Activated naive CD4-positive, alpha-beta T cell treated with anti-CD3 and anti-CD28 coated beads for 36 hours (primary cell): ENCODE data around the gene GPR180. TPM values are rescaled to one million over a fixed set of nuclear protein-coding genes. Genes with fewer than 3 reads are reported as not detected.

Experiments
- CTCF ChIA-PET: fragments of 350-600 bp; sonication (Branson Sonifier 250); formaldehyde crosslinking; loops from one replicate; lab custom pipeline; 2021; ENCODE audit warnings: antibody characterized with exemption; lab: Charles Lee
- DNase-seq: peaks from one replicate; pipeline ENCODE4 v3.0.0-alpha.2; 2020
- H3K27ac Mint-ChIP-seq: one replicate; pipeline ENCODE4 v1.8.0; 2021; ENCODE audit warnings: mild to moderate bottlenecking, mixed read lengths
- H3K27me3 Mint-ChIP-seq: one replicate; pipeline ENCODE4 v1.8.0; 2021; ENCODE audit warnings: low read depth, mixed read lengths
- H3K36me3 Mint-ChIP-seq: one replicate; pipeline ENCODE4 v1.8.0; 2021; ENCODE audit warnings: low read depth, mixed read lengths
- H3K4me1 Mint-ChIP-seq: one replicate; pipeline ENCODE4 v1.8.0; 2021; ENCODE audit warnings: low read depth, mixed read lengths
- H3K4me3 Mint-ChIP-seq: one replicate; pipeline ENCODE4 v1.8.0; 2021; ENCODE audit warnings: mild to moderate bottlenecking, moderate library complexity, mixed read lengths
- H3K9me3 Mint-ChIP-seq: one replicate; pipeline ENCODE4 v1.8.0; 2021; ENCODE audit warnings: mixed read lengths
- intact Hi-C: fragments of 100-400 bp; cut with micrococcal nuclease; formaldehyde crosslinking; loops from one replicate; pipeline ENCODE4 v1.15.1; 2023
- total RNA-seq, 2 experiments: library from RNA; stranded (reverse); gene quantifications; one replicate each; pipeline ENCODE4 v1.2.3, GENCODE V29; 2021

GPR180 gene
- total RNA-seq, result 1 to 10 TPM; 5.6 to 5.7 TPM

DNA sequence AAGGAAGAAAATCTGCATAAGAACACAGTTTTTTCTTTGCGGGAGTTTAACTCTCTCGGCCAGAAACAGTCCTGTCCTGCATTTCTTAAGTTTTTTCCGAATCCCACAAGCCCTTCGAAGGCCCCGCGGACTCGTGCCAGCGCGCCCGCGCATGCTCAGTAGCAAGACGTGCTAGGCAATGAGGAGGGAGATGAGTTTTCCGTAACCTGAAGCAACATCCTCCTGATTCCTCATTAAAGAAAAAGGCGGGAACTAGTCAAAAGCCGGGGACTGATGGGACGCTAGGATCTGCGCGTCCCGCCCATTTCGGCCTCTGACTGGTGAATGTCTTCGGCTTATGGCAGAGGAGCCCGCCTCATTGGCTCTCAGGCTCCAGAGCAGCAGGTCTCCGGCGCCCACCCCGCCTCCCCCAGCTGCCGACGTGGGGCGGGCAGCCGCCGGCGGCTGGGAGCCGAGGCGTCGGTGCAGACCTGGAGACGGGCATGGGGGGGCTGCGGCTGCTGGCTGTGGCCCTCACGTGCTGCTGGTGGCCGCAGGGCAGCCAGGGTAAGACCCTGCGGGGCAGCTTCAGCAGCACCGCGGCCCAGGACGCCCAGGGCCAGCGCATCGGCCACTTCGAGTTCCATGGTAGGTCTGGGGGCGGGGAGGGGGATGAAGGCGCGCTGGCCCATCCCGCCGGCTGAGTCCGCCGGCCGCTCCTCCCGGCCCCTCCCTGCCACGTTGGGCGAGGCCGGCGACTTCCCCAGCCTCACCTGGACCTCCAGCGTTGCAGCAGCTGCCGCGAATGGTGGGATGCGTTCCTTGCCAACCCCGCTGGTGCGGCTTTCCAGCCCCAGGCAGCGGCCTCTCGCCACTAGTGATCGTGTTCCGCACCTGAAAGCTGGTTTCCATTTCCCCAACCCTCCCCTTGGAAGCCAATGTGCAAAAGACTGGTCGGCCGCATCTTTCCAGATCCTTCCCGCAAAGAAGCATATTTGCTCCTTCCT, at the start of gene GPR180:
GPR180 (plus strand) TSS at position 412 of the 986 bp plus-strand sequence; CDS start at position 483, 71 bp downstream.
- peaks cover 34% of the 10 kb centered on the region for H3K4me1 Mint-ChIP-seq
- no peaks in the 10 kb centered on the region for H3K27me3 Mint-ChIP-seq
- peak within 1 kb of the TSS; percentile 84 for H3K27ac Mint-ChIP-seq
- H3K36me3 Mint-ChIP-seq, result peaks cover 11% of the 10 kb centered on the region
- H3K9me3 Mint-ChIP-seq, result peaks cover 5% of the 10 kb centered on the region
- peak within 1 kb of the TSS; percentile 86 for H3K4me3 Mint-ChIP-seq
- CTCF ChIA-PET, result interaction anchor here (0.5 to 1.4 kb wide), 4 partner anchors 16 to 871 kb away, joined by 3 to 8 read pairs (median 4); no protein-coding TSS in a partner anchor
- intact Hi-C loops, result loop anchor here (1.0 to 5.0 kb wide), 4 partner anchors 52 to 1075 kb away; partner anchors contain the start of gene DNAJC3
- DNase-seq, result peak; percentile 94

DNA sequence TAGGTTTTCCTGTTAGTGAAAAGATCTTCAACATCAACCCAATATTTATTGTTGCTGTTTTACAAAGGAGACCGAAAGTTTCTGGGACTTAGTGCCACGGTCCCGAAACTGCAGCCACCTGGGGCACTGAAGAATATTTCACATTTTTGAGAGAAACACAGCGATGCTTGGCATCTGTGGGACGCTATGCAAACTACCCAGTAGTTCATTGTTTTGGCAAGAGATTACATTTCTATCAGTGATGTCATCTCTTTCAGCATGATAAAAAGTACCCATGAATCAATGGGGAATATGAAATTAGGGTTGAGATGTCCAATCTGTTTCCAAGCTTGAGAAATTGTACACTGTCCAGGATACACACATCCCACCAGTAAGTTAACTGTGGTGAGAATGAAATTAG, 49.6 kb upstream of the GPR180 start:
- H3K36me3 Mint-ChIP-seq, result peaks cover 3% of the 10 kb centered on the region
- CTCF ChIA-PET, result interaction anchor here (0.5 kb wide), 1 partner anchor 109 kb away, joined by 3 read pairs; no protein-coding TSS in a partner anchor
- intact Hi-C loops, result no loop called here
- H3K4me1 Mint-ChIP-seq, result peaks cover 5% of the 10 kb centered on the region
- no peaks in the 10 kb centered on the region for H3K9me3 Mint-ChIP-seq
- H3K27ac Mint-ChIP-seq, result no peak overlapping the region
- H3K27me3 Mint-ChIP-seq, result peaks cover 3% of the 10 kb centered on the region
- H3K4me3 Mint-ChIP-seq, result no peak overlapping the region
- no peak for DNase-seq

DNA sequence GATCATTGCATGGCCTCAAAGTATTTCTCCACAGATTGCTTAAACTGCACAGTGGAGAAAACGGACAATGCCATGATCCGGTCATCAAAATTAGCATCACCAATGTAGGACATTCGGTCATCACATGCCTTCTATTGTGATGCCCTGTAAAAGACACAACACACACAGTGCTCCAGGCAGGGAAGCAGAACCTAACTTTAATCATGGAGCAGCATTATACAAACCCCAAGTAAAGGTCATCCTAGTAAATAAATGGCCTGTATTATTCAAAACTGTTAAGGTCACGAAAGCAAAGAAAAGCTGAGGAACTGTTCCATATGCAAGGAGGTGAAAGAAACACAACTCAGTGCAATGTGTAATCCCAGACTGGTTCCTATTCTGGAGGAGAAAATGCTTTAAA, 47.9 kb upstream of the GPR180 start:
- intact Hi-C loops, result no loop called here
- Mint-ChIP-seq H3K36me3 (peaks cover 3% of the 10 kb centered on the region), H3K27me3 (peaks cover 3% of the 10 kb centered on the region), H3K9me3 (no peaks in the 10 kb centered on the region), H3K27ac (no peak overlapping the region), H3K4me3 (no peak overlapping the region), H3K4me1 (peaks cover 10% of the 10 kb centered on the region)
- CTCF ChIA-PET, result no interaction called here
- DNase-seq, result no peak

DNA sequence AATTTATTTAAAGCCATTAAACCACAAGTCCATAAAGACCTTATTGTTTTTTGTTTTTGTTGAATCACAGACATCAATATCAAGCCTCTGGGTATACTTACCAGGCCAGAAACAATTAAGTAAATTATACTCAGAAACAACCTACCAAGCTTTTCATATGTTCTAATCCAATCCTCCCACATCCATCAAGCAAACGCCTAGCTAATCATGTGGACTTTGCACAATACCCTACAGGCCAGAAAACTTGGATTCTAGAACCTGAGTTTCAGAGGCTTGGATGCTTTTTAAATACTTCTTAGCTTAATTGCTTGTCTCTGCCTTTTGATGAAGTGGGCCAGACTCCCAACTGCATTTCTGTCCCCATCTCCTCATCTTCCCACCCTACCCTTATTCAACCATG, 45.6 kb upstream of the GPR180 start:
- no peak for DNase-seq
- no peak overlapping the region for H3K27ac Mint-ChIP-seq
- peaks cover 19% of the 10 kb centered on the region for H3K4me1 Mint-ChIP-seq
- no peaks in the 10 kb centered on the region for H3K9me3 Mint-ChIP-seq
- H3K4me3 Mint-ChIP-seq, result no peak overlapping the region
- no peaks in the 10 kb centered on the region for H3K36me3 Mint-ChIP-seq
- CTCF ChIA-PET, result interaction anchor here (1.0 kb wide), 1 partner anchor 121 kb away, joined by 3 read pairs; no protein-coding TSS in a partner anchor
- no peaks in the 10 kb centered on the region for H3K27me3 Mint-ChIP-seq
- intact Hi-C loops, result no loop called here

DNA sequence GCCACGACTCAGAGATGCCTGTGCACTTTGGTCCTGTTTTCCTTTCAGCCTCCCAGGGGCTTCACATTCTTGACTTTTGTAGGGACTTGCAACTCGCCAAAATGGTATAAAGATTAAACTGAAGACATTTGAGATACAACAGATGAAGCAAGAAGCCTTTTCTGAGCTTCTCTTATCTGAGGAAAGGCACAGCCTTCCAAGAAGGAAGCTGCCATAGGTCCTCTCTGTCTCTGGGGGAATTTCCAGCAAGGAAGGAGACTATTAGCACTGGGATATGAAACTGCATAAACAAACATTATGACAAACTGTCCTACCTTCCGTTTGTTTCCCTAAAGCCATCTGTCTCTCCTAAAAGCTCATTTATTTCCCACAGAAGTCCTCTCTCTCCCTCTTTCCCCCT, 45.0 kb upstream of the GPR180 start:
- no peak overlapping the region for H3K4me3 Mint-ChIP-seq
- intact Hi-C loops, result no loop called here
- peaks cover 19% of the 10 kb centered on the region for H3K4me1 Mint-ChIP-seq
- H3K27me3 Mint-ChIP-seq, result no peaks in the 10 kb centered on the region
- no peak overlapping the region for H3K27ac Mint-ChIP-seq
- CTCF ChIA-PET, result interaction anchor here (1.0 kb wide), 2 partner anchors 16 to 121 kb away, joined by 3 read pairs; no protein-coding TSS in a partner anchor
- H3K36me3 Mint-ChIP-seq, result peaks cover under 1% of the 10 kb centered on the region
- H3K9me3 Mint-ChIP-seq, result no peaks in the 10 kb centered on the region
- no peak for DNase-seq

DNA sequence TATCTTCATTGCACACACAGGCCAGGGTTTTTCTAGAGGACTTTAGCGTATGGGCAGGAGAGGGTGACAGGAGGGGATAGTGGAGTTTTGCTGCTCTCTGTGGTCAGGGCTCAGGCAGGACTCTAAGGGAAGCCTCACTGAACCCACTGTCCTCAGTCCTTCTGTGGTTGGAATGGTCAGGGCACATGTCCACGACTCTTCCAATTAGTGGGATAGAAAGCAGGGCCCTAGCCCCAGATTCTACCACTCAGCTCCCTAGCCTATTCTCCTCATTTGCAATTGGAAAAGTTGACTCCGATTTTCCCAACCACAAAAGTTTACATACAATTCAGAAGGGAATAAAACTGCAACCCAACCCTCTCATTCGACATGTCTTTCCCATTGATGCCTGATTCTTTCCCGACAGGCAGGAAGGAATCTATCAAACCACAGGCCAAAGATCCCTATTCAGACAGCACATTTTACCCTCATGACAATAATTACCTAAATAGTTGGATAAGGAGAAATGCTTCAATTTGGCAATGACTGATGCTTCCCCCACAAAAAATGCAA, 43.9 kb upstream of the GPR180 start:
- no peak overlapping the region for H3K27ac Mint-ChIP-seq
- no peak overlapping the region for H3K4me3 Mint-ChIP-seq
- peaks cover 6% of the 10 kb centered on the region for H3K36me3 Mint-ChIP-seq
- CTCF ChIA-PET, result interaction anchor here (1.0 kb wide), 1 partner anchor 15 kb away, joined by 3 read pairs; no protein-coding TSS in a partner anchor
- H3K4me1 Mint-ChIP-seq, result peaks cover 19% of the 10 kb centered on the region
- no peak for DNase-seq
- intact Hi-C loops, result no loop called here
- H3K9me3 Mint-ChIP-seq, result no peaks in the 10 kb centered on the region
- no peaks in the 10 kb centered on the region for H3K27me3 Mint-ChIP-seq

DNA sequence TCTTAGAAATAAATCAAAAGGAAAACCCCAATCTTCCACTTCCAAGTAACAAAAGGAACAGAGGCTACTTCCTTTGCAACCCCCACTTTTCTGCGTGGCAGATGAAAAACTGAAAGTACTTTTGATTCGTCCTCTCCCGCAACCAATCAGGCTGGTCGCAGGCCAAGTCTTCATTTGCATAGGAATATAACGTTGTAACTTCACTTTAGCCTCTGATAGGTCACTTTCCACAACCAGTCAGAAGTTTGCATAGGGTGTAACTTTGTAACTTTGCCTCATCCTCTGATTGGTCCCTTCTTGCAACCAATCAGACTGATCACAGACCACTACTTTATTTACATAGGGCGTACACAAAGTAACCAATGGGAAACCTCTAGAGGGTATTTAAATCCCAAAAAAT, 42.9 kb upstream of the GPR180 start:
- Mint-ChIP-seq H3K4me3 (no peak overlapping the region), H3K36me3 (peaks cover 11% of the 10 kb centered on the region), H3K4me1 (peaks cover 19% of the 10 kb centered on the region), H3K27me3 (no peaks in the 10 kb centered on the region), H3K27ac (no peak overlapping the region), H3K9me3 (no peaks in the 10 kb centered on the region)
- intact Hi-C loops, result no loop called here
- DNase-seq, result peak; percentile 44
- CTCF ChIA-PET, result no interaction called here

DNA sequence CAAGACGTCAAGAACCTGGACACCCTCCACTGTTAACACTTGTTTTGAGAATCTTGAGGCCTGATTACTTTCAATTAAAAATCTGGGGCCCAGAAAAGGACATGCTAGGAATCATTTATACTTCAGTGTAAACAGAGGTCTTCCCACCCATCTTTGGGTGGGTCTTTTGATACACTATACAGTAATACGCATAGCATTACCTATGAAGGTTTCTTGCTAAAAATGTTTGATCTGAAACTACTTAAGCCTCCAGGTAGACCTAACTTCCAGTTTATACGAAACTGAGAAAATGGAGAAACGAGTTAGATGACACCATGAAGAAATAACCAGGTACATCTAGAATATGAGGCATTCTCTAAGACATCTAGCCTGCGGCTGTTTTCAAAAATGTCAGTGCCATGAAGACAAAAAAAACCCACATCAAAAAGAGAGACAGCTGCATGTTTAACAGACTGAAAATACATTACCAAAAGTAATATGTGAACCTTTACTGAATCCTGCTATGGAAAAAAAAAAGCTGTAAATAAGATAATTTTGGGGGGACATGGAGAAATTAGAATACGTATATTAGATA, 42.3 kb upstream of the GPR180 start:
- intact Hi-C loops, result no loop called here
- no peak overlapping the region for H3K4me3 Mint-ChIP-seq
- H3K4me1 Mint-ChIP-seq, result peaks cover 19% of the 10 kb centered on the region
- H3K36me3 Mint-ChIP-seq, result peaks cover 14% of the 10 kb centered on the region
- H3K27me3 Mint-ChIP-seq, result no peaks in the 10 kb centered on the region
- no peaks in the 10 kb centered on the region for H3K9me3 Mint-ChIP-seq
- CTCF ChIA-PET, result interaction anchor here (0.6 kb wide), 1 partner anchor 45 kb away, joined by 3 read pairs; no protein-coding TSS in a partner anchor
- H3K27ac Mint-ChIP-seq, result peak overlapping the region; percentile 17
- DNase-seq, result no peak

DNA sequence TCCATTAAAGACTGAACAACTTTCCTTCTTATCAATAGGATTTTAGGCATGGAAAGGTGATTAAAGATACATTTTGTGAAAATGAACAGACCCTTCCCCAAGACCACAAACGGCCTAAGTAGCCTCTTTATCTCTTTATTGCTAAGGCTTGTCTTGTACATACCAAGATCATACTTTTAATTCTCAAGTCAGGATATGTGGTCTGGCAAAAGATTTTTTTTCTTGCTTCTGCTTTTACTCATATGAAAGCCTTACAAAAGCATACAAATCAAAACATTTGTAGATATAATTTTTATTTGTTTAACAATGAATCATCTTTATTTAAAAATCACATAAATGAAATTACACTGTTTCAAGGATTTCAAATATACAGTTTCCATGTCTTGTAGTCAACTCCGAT, 41.5 kb upstream of the GPR180 start:
- no peak overlapping the region for H3K4me3 Mint-ChIP-seq
- CTCF ChIA-PET, result interaction anchor here (0.9 kb wide), 1 partner anchor 11 kb away, joined by 3 read pairs; no protein-coding TSS in a partner anchor

DNA sequence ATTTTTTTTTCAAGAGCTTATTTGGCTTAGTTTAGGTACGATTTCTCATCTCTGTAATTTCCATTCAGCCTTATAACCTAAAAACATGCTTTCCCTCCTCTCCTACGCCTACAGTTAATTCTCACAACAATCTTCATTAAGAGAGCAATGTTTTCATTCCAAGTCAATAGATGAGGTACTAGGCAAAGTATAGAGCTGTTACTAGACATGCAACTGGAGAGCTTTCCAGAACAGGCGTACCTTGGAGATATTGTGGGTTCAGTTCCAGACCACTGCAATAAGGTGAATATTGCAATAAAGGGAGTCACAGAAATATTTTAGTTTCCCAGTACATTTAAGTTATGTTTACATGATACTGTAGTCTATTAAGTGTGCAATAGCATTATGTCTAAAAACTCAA, 40.5 kb upstream of the GPR180 start:
- intact Hi-C loops, result no loop called here
- Mint-ChIP-seq H3K9me3 (no peaks in the 10 kb centered on the region), H3K27ac (no peak overlapping the region), H3K4me1 (peaks cover 19% of the 10 kb centered on the region), H3K36me3 (peaks cover 16% of the 10 kb centered on the region), H3K27me3 (no peaks in the 10 kb centered on the region), H3K4me3 (no peak overlapping the region)
- DNase-seq, result no peak
- CTCF ChIA-PET, result interaction anchor here (0.9 kb wide), 1 partner anchor 12 kb away, joined by 3 read pairs; no protein-coding TSS in a partner anchor

More for the DNA sequence above, 41.5 kb upstream of the GPR180 start:
- H3K36me3 Mint-ChIP-seq, result peaks cover 16% of the 10 kb centered on the region
- intact Hi-C loops, result no loop called here
- H3K27ac Mint-ChIP-seq, result no peak overlapping the region
- H3K27me3 Mint-ChIP-seq, result no peaks in the 10 kb centered on the region
- peaks cover 19% of the 10 kb centered on the region for H3K4me1 Mint-ChIP-seq
- DNase-seq, result no peak
- H3K9me3 Mint-ChIP-seq, result no peaks in the 10 kb centered on the region

DNA sequence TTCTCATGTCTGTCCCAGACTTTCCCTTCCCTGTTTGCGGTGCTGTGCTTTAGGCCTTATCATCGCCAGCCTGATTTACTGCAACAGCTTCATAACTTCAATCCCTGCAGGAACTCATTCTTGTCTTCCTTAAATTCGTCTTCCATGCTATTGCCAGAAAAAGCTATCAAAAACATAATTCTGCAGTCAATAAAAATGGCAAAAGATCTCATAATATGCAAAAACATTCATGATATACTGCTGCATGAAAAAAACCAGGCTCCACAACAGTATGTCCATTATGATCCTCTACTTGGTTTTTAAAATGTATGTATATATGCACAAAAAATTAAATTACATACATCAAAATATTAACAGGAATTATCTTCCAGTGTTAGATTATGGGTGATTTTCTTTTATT, 34.1 kb upstream of the GPR180 start:
- CTCF ChIA-PET, result interaction anchor here (0.5 to 0.9 kb wide), 3 partner anchors 10 to 77 kb away, joined by 3 read pairs; no protein-coding TSS in a partner anchor
- no peaks in the 10 kb centered on the region for H3K27me3 Mint-ChIP-seq

DNA sequence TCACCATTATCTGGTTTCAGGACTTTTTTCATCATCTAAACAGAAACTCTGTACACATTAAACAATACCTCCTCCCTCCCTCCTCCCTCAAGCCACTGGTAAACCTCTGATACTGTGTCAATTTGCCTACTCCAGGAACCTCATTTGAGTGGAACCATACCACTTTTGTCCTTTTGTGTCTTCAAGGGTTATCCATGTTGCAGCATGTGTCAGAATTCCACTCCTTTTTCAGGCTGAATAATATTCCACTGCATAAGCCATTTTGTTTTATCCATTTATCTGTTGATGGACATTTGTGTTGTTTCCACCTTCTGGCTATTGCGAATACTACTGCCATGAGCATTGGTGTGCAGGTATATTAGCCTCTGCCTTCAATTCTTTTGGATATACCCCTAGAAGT, 33.2 kb upstream of the GPR180 start:
- Mint-ChIP-seq H3K4me1 (no peaks in the 10 kb centered on the region), H3K9me3 (no peaks in the 10 kb centered on the region), H3K27me3 (no peaks in the 10 kb centered on the region), H3K36me3 (peaks cover 53% of the 10 kb centered on the region), H3K27ac (no peak overlapping the region), H3K4me3 (no peak overlapping the region)
- no peak for DNase-seq
- intact Hi-C loops, result no loop called here
- CTCF ChIA-PET, result interaction anchor here (0.9 kb wide), 1 partner anchor 77 kb away, joined by 3 read pairs; no protein-coding TSS in a partner anchor

More for the DNA sequence above, 34.1 kb upstream of the GPR180 start:
- peaks cover 48% of the 10 kb centered on the region for H3K36me3 Mint-ChIP-seq
- no peaks in the 10 kb centered on the region for H3K4me1 Mint-ChIP-seq
- no peak overlapping the region for H3K27ac Mint-ChIP-seq
- H3K9me3 Mint-ChIP-seq, result no peaks in the 10 kb centered on the region
- DNase-seq, result no peak
- intact Hi-C loops, result no loop called here
- no peak overlapping the region for H3K4me3 Mint-ChIP-seq
